Peyer's patch (tissue), 4 donors: ENCODE results near the gene ZNF154.

ENCODE experiments used
- CTCF ChIP-seq, 6 experiments: fragments of 450-650 bp in 4 of 6; fragments of 200-600 bp in 2 of 6; sonication (generic) in 1 of 6; IDR thresholded peaks; one replicate each; pipeline ENCODE4 v1.5.1; 2017 to 2019; ENCODE audit warnings: antibody characterized with exemption in 6 of 6, mild to moderate bottlenecking in 3 of 6, moderate library complexity in 1 of 6
- POLR2A ChIP-seq, 2 donors: fragments of 450-650 bp; IDR thresholded peaks; one replicate each; pipeline ENCODE4 v1.5.1; 2017; ENCODE audit warnings: antibody characterized with exemption in 2 of 2, mild to moderate bottlenecking in 2 of 2, moderate library complexity in 2 of 2

DNA sequence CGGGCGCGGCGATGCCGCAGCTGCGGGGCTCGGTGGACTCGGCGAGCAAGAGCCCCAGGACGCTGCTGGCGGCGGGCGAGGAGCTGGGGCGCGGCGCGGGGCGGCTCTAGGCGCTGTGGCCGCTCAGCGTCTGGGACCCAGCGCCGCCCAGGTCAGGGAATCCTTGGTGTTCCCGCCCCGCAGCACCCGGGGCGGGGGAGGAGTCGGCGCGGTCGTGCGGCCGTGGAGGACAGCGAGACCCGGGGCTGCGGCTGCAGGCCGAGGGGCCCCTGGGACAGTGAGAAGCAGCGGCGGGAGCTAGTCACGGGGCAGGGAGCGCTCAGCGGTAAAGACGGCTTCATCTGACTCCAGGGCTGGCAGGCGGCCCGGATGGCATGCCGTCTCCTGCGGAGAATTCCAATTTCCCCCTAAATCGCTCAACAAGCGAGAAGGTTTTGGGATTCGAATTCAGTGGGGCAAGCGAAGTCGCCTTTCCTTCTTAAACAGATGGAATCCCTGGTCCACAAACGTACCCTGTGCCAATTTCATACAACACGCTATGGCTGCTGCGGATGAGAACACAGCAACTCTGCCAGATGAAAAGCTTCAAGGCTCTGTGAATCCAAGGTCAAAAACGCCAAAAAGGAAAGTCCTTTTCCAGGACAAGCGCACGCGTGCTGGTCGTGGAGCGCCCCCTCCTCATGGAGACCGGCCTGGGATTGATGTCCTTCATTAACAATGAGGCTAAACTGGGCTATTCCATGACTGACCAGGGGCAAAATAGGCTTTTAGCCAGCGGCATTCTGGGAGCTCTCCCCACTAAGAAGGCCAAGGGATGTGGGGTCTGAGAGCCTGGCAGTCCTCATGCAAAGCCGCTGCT is 44.5 kb downstream of the ZNF154 start:
- TF ChIP-seq CTCF (IDR thresholded peaks at IDR 0.05): no peak
- no peak for TF ChIP-seq POLR2A (IDR thresholded peaks at IDR 0.05)
